Right atrium auricular region (tissue), 2 donors: ENCODE data around the gene ACOXL. TPM values are rescaled to one million over a fixed set of nuclear protein-coding genes. Genes with fewer than 3 reads are reported as not detected.

Source experiments
- DNase-seq: peaks from one replicate; pipeline ENCODE4 v3.0.0-alpha.2; 2019; ENCODE audit warnings: low spot score
- H3K27ac ChIP-seq, 2 donors: fragments of 200-600 bp; sonication (generic); 1 replicate in 1 of 2; 2 replicates in 1 of 2; pipeline ENCODE4 v1.5.1; 2016 to 2019
- H3K27me3 ChIP-seq, 2 donors: fragments of 200-600 bp; sonication (generic); one replicate each; pipeline versions ENCODE4 v1.5.1 to v1.6.0; 2017 to 2019
- H3K36me3 ChIP-seq: fragments of 200-600 bp; sonication (generic); one replicate; pipeline ENCODE4 v1.5.1; 2016
- H3K4me1 ChIP-seq, 2 donors: fragments of 200-600 bp; sonication (generic); one replicate each; pipeline versions ENCODE4 v1.5.1 to v1.6.0; 2017 to 2019
- H3K4me3 ChIP-seq, 2 donors: fragments of 200-600 bp; sonication (generic); 1 replicate in 1 of 2; 2 replicates in 1 of 2; pipeline ENCODE4 v1.5.1; 2017 to 2019; ENCODE audit warnings: mild to moderate bottlenecking in 1 of 2, moderate library complexity in 1 of 2
- H3K9me3 ChIP-seq, 2 donors: fragments of 200-600 bp; sonication (generic); one replicate each; pipeline ENCODE4 v1.5.1; 2019
- total RNA-seq, 2 donors: library from RNA; depleted of rRNA; stranded (reverse); fragments of >200 nt; gene quantifications; one replicate each; pipeline ENCODE4 v1.1.0, GENCODE V29; 2016
- TF ChIP-seq, protein P1 (sequence below), 2 donors: fragments of 200-600 bp; sonication (generic); IDR thresholded peaks; one replicate each; pipeline ENCODE4 v1.5.1; 2019; ENCODE audit warnings: antibody characterized with exemption in 2 of 2

Gene ACOXL
- total RNA-seq, 2 donors from 2014 or later: 0.33 to 0.55 TPM

- Histone ChIP-seq H3K4me1 (no peaks in the 10 kb centered on the region), H3K36me3 (no peaks in the 10 kb centered on the region), H3K9me3 (no peaks in the 10 kb centered on the region), H3K27ac (no peak overlapping the region), H3K27me3 (no peaks in the 10 kb centered on the region), H3K4me3 (no peak overlapping the region)
- TF ChIP-seq, protein P1, sequence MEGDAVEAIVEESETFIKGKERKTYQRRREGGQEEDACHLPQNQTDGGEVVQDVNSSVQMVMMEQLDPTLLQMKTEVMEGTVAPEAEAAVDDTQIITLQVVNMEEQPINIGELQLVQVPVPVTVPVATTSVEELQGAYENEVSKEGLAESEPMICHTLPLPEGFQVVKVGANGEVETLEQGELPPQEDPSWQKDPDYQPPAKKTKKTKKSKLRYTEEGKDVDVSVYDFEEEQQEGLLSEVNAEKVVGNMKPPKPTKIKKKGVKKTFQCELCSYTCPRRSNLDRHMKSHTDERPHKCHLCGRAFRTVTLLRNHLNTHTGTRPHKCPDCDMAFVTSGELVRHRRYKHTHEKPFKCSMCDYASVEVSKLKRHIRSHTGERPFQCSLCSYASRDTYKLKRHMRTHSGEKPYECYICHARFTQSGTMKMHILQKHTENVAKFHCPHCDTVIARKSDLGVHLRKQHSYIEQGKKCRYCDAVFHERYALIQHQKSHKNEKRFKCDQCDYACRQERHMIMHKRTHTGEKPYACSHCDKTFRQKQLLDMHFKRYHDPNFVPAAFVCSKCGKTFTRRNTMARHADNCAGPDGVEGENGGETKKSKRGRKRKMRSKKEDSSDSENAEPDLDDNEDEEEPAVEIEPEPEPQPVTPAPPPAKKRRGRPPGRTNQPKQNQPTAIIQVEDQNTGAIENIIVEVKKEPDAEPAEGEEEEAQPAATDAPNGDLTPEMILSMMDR (IDR thresholded peaks at IDR 0.05): no peak
- no peak for DNase-seq
These were observed 12.7 kb downstream of the ACOXL start for GRCh38 chr2:110745048-110745447.

- Histone ChIP-seq H3K4me3 (no peak overlapping the region), H3K36me3 (no peaks in the 10 kb centered on the region), H3K4me1 (no peaks in the 10 kb centered on the region), H3K27ac (no peak overlapping the region), H3K9me3 (no peaks in the 10 kb centered on the region), H3K27me3 (no peaks in the 10 kb centered on the region)
- no peak for DNase-seq
- TF ChIP-seq, protein P1 (IDR thresholded peaks at IDR 0.05): no peak
These were observed 14.5 kb downstream of the ACOXL start for GRCh38 chr2:110746586-110747521.

GRCh38 chr2:110747522-110748488 lies 15.4 kb downstream of the ACOXL start:
- Histone ChIP-seq H3K27me3 (no peaks in the 10 kb centered on the region), H3K4me1 (no peaks in the 10 kb centered on the region), H3K4me3 (no peak overlapping the region), H3K36me3 (no peaks in the 10 kb centered on the region), H3K9me3 (no peaks in the 10 kb centered on the region), H3K27ac (no peak overlapping the region)
- TF ChIP-seq, protein P1 (IDR thresholded peaks at IDR 0.05): no peak
- DNase-seq: no peak

GRCh38 chr2:110748489-110748867 lies 16.1 kb downstream of the ACOXL start:
- no peak for DNase-seq
- no peak overlapping the region for H3K4me3 ChIP-seq
- no peaks in the 10 kb centered on the region for H3K36me3 ChIP-seq
- H3K27ac ChIP-seq: no peak overlapping the region
- TF ChIP-seq, protein P1 (IDR thresholded peaks at IDR 0.05): no peak
- H3K4me1 ChIP-seq: no peaks in the 10 kb centered on the region
- H3K27me3 ChIP-seq: no peaks in the 10 kb centered on the region
- H3K9me3 ChIP-seq: no peaks in the 10 kb centered on the region

GRCh38 chr2:110751642-110752041 lies 19.3 kb downstream of the ACOXL start:
- no peak for DNase-seq
- TF ChIP-seq, protein P1 (IDR thresholded peaks at IDR 0.05): no peak
- H3K36me3 ChIP-seq: no peaks in the 10 kb centered on the region
- no peak overlapping the region for H3K4me3 ChIP-seq
- no peaks in the 10 kb centered on the region for H3K27me3 ChIP-seq
- H3K4me1 ChIP-seq: no peaks in the 10 kb centered on the region
- H3K27ac ChIP-seq: no peak overlapping the region
- no peaks in the 10 kb centered on the region for H3K9me3 ChIP-seq
